PC-3 (cell line): ENCODE measurements around the gene WDR55.
"Not testable (repeated sequence)": the region's sequence is repeated elsewhere in the genome, so short reads cannot be mapped to it uniquely, and the experiment has no call there.

ENCODE experiments used
- CTCF ChIP-seq: fragments of 300-600 bp; sonication (generic); conservative IDR thresholded peaks from 2 replicates; pipeline ENCODE4 v1.5.1; 2017; ENCODE audit warnings: antibody characterized with exemption, low read depth, mild to moderate bottlenecking, low read length
- EZH2 ChIP-seq: fragments of 300-600 bp; sonication (generic); IDR thresholded peaks from one replicate; pipeline ENCODE4 v1.6.1; 2017; ENCODE audit warnings: antibody characterized with exemption, mild to moderate bottlenecking, low read length; ENCODE audit not compliant: unreplicated experiment

DNA sequence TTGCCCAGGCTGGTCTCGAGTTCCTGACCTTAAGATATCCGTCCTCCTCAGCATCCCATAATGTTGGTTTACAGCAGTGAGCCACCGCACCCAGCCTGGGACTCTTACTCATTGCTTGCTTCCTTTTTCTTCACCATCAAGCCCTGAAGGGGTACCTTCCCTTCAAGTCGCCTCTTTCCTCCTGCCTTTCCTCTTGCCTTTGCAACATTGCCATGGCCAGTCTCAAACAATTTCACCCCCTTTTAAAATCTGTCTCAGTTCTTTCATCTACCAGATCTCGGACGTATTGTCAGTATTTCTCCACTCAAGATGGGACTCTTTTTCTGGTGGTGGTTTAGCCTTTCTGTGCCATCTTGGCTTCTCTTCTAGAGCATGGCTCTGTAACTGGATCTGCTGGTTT, 56.0 kb downstream of the WDR55 start:
- TF ChIP-seq CTCF, EZH2: not testable (repeated sequence)
